Memory B cell (primary cell): ENCODE measurements around the gene TMEM266.
A peak's percentile ranks its signal among the peaks of the same experiment; 100 is the strongest.
"Not testable (repeated sequence)": the region's sequence is repeated elsewhere in the genome, so short reads cannot be mapped to it uniquely, and the experiment has no call there.

Source experiments
- ATAC-seq: fragments of 150-1000 bp; cut with Tn5 transposase; 2 replicates; pipeline ENCODE4 v1.10.0; 2021; ENCODE audit warnings: low read depth, mild to moderate bottlenecking, moderate library complexity
- DNase-seq, 2 donors: peaks; one replicate each; pipeline ENCODE4 v3.0.0; 2022; ENCODE audit warnings: low spot score in 2 of 2
- H3K27ac Mint-ChIP-seq: one replicate; pipeline ENCODE4 v1.8.0; 2022; ENCODE audit warnings: mild to moderate bottlenecking, moderate library complexity, mixed read lengths
- H3K27me3 Mint-ChIP-seq: one replicate; pipeline ENCODE4 v1.8.0; 2022; ENCODE audit warnings: mixed read lengths
- H3K36me3 Mint-ChIP-seq: one replicate; pipeline ENCODE4 v1.8.0; 2022; ENCODE audit warnings: mild to moderate bottlenecking, mixed read lengths
- H3K4me1 Mint-ChIP-seq: one replicate; pipeline ENCODE4 v1.8.0; 2022; ENCODE audit warnings: mixed read lengths
- H3K4me3 Mint-ChIP-seq: one replicate; pipeline ENCODE4 v1.8.0; 2022; ENCODE audit warnings: mild to moderate bottlenecking, moderate library complexity, mixed read lengths
- H3K9me3 Mint-ChIP-seq: one replicate; pipeline ENCODE4 v1.8.0; 2022; ENCODE audit warnings: mixed read lengths

The TMEM266 gene, protein sequence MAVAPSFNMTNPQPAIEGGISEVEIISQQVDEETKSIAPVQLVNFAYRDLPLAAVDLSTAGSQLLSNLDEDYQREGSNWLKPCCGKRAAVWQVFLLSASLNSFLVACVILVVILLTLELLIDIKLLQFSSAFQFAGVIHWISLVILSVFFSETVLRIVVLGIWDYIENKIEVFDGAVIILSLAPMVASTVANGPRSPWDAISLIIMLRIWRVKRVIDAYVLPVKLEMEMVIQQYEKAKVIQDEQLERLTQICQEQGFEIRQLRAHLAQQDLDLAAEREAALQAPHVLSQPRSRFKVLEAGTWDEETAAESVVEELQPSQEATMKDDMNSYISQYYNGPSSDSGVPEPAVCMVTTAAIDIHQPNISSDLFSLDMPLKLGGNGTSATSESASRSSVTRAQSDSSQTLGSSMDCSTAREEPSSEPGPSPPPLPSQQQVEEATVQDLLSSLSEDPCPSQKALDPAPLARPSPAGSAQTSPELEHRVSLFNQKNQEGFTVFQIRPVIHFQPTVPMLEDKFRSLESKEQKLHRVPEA

DNA sequence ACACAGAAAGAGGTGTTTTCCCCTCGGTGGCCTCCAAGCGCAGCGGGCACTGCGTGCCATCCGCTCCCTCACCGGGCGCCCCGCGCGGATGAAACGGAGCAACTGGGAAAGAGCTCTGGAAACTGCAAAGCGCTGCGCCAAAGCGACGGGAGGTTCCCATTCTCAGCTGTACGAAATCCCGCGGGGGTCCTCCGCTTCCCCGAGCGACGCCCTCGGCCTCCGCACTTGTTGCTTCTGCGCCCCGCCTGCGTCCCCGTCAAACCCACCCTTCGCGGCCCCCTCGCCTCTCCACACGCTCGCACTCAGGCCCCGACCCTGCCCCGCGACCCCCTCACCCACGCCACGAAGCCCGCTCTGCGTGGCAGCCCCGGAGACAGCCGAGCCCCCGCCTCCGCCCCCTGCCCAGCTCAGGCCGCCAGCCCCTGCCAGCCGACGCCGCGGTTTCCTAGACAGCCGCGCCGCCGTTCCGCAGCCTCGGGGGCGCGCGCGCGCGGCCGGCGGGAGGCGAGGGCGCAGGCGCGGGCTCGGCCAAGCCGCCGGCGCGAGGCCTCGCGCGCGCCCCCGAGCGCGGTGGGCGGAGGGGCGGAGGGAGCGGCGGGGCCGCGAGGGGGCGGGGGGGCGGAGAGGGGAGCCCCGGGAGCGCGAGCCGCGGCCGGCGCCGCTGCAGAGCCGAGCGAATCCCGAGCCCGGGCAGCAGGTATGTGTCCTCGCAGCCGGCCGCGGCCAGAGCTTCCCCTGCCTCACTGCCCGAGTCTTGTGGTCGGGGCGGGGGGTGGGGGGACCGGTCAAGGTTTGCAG lies at the start of gene TMEM266:
TSS of gene TMEM266 (plus strand) at position 666 of the 798 bp plus-strand sequence. CDS start 74,279 bp downstream, outside the sequence.
- Mint-ChIP-seq H3K4me1 (peaks cover 24% of the 10 kb centered on the region), H3K9me3 (no peaks in the 10 kb centered on the region), H3K27ac (peak within 1 kb of the TSS; percentile 43), H3K27me3 (peaks cover 1% of the 10 kb centered on the region), H3K4me3 (peak within 1 kb of the TSS; percentile 89), H3K36me3 (no peaks in the 10 kb centered on the region)
- ATAC-seq (peak; percentile 13), DNase-seq (peak; percentile 23 to 28)

DNA sequence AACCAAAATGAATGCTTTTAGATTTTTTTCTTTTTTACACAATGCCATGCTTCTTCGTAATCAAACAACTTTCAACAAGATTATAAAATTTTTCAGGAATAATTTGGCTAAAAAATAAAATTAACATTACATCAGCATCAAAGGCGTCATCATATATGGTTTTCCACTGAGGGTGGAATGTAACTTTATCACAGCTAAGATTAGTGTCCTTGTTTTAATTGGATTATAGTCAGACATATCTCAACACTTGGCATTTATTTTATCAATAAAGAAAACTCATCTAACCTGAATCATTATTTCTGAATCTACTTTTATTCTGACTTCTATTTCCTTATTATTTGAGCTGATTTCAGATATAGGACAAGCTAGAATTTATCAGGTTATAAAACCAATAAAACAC lies 49.2 kb upstream of the TMEM266 start:
- ATAC-seq (no peak), DNase-seq (no peak)
- Mint-ChIP-seq H3K4me3 (no peak overlapping the region), H3K36me3 (no peaks in the 10 kb centered on the region), H3K4me1 (peaks cover 3% of the 10 kb centered on the region), H3K27ac (no peak overlapping the region), H3K27me3 (peaks cover 9% of the 10 kb centered on the region), H3K9me3 (no peaks in the 10 kb centered on the region)

DNA sequence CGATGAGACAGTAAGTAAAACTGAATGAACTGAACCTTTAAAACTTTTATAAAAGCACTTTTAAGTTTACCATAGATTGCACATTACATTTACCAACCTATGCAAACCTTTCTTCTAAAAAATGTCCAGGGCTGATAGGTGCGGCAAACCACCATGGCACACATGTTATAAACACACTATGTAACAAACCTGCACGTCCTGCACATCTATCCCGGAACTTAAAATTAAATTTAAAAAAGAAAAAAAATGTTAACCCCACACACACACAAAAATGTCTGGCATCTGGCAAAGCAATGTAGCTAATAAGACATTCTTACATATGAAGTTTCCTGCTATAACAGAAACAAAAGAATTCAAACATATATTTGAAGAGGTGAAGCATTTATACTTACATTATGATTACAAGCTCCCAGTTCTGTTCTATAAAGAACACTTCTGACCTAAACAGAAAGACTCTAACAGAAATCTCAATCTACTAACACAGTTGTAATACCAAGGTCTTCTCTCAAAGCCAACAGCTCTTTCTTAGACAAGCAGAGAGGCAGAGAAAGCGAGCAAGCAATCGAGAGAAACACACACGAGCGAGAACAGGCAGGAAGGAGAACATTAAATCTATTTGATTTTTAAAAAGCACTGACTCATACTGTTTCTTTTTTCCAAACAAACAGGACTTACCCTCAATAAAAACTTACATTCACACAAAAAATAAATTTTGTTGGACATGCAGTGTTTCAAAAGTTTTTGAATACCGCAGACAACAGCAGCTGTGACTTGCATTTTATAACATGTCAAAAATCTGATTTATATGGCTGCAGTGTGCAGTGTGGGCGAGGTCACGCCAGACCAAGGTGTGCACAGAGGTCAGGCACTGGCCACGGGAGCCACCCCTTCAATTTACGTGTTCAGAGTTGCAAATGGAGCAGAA lies 47.9 kb upstream of the TMEM266 start, which contains the start of gene NRG4:
TSS of gene NRG4 (minus strand) at position 798 of the 925 bp plus-strand sequence. CDS start 1,194 bp downstream, outside the sequence.
- H3K27ac Mint-ChIP-seq: no peak within 1 kb of the TSS
- peaks cover 3% of the 10 kb centered on the region for H3K4me1 Mint-ChIP-seq
- peaks cover 15% of the 10 kb centered on the region for H3K27me3 Mint-ChIP-seq
- DNase-seq: no peak
- no peak for ATAC-seq
- peaks cover 6% of the 10 kb centered on the region for H3K9me3 Mint-ChIP-seq
- no peaks in the 10 kb centered on the region for H3K36me3 Mint-ChIP-seq
- peak within 1 kb of the TSS; percentile 52 for H3K4me3 Mint-ChIP-seq

DNA sequence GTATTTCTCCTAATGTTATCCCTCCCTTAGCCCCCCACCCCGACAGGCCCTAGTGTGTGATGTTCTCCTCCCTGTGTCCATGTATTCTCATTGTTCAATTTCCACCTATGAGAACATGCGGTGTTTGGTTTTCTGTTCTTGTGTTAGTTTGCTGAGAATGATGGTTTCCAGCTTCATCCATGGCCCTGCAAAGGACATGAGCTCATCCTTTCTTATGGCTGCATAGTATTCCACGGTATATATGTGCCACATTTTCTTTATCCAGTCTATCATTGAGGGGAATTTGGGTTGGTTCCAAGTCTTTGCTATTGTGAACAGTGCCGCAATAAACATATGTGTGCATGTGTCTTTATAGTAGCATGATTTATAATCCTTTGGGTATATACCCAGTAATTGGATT lies 46.3 kb upstream of the TMEM266 start:
- not testable (repeated sequence) for DNase-seq, ATAC-seq, H3K36me3 Mint-ChIP-seq, H3K9me3 Mint-ChIP-seq, H3K27ac Mint-ChIP-seq, H3K4me1 Mint-ChIP-seq, H3K4me3 Mint-ChIP-seq
- peaks cover 19% of the 10 kb centered on the region for H3K27me3 Mint-ChIP-seq

DNA sequence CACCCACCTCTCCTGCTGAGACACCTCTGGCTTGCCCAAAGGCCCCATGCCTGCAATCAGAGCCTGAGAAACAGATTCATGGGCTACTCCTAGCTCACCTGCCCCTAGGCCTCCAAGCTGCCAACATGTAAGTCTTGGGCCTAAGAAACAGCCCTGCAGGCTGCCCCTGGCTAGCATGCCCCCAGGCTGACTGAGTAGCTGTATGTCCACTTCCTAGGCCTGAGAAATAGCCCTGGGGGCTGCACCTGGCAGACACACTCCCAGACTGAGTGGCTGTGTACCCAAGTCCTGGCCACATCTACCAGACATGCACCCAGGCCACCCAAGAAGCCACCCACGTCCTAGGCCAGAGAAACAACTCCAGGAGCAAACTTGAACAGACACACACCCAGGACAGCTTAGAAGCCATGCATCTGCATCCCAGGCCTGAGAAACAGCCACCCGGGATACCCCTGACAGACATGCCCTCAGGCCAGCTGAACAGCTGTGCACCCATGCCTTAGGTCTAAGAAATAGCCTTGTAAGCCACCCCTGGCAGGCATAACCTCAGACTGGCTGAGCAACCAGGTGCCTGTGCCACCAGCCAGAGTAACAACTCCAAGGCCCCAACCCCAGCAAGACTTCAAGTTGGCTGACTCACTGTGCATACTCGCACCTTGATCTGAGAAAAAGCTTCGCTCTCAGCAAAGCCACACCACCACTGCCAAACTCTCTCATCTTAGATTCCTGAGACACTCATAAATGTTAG lies 35.6 kb upstream of the TMEM266 start:
- H3K4me3 Mint-ChIP-seq: no peak overlapping the region
- peaks cover 14% of the 10 kb centered on the region for H3K27me3 Mint-ChIP-seq
- no peaks in the 10 kb centered on the region for H3K4me1 Mint-ChIP-seq
- H3K27ac Mint-ChIP-seq: no peak overlapping the region
- no peak for ATAC-seq
- DNase-seq: no peak
- H3K36me3 Mint-ChIP-seq: peaks cover 10% of the 10 kb centered on the region
- H3K9me3 Mint-ChIP-seq: peaks cover 20% of the 10 kb centered on the region

DNA sequence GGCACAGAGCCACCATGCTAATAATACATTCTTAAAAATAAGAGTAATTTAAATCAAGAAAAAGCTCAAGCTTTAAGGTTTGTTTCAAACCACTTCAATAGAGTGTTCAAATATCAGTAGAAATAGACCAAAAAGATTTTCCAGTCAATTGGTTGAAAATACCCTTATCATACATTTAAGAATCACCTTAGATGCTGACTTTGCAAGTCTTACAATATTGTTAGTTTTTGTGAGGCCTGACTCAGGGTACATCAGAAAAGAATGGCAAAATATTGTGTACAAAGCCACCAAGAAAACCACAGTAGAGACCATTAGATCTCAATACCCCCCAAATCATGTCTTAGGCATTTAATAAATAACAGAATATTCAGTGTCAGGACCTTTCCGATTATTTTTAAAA lies 27.7 kb upstream of the TMEM266 start:
- ATAC-seq (no peak), DNase-seq (no peak)
- Mint-ChIP-seq H3K9me3 (peaks cover 10% of the 10 kb centered on the region), H3K4me3 (no peak overlapping the region), H3K36me3 (peaks cover 6% of the 10 kb centered on the region), H3K4me1 (no peaks in the 10 kb centered on the region), H3K27ac (no peak overlapping the region), H3K27me3 (peaks cover 2% of the 10 kb centered on the region)

DNA sequence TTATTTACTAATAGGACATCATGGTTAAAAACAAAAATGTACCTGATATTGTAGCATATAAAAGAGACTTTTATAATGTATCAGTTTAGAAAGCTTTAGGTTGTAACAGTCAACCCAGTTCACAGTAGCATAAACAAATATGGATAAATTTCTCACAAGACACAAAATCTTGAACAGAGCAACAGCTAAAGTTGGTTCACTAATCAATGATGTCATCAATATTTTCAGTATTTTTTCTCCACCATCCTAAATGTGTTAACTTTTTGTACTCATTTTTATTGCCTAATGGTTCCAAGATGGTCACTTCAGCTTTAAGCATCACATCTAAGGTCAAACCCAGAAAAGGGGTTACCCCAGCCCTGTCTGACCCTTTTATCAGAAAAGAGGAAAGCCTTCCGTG lies 26.3 kb upstream of the TMEM266 start:
- peaks cover 2% of the 10 kb centered on the region for H3K27me3 Mint-ChIP-seq

DNA sequence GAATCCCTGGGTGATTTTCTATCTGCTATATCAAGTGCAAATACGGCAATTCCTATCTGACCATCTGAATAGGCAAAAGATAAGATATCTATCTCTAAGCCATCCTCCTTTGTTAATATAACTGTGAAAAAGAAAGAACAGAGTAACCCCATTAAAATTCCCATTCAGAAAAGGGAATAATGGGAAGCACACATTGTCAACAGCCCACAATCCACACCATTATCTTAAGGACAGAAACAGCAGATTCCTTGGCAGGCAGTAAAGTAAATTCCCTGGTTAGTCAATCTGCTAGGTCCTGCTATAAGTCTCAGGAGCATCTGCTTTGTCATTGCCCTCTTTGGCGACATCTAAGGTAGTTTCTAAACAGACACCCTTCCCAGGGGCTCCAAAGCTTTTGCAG lies 25.7 kb upstream of the TMEM266 start:
- Mint-ChIP-seq H3K4me3 (no peak overlapping the region), H3K4me1 (no peaks in the 10 kb centered on the region), H3K36me3 (peaks cover 2% of the 10 kb centered on the region), H3K9me3 (no peaks in the 10 kb centered on the region), H3K27me3 (peaks cover 2% of the 10 kb centered on the region), H3K27ac (no peak overlapping the region)
- no peak for ATAC-seq
- DNase-seq: no peak

More for the DNA sequence above, 26.3 kb upstream of the TMEM266 start:
- DNase-seq (no peak), ATAC-seq (no peak)
- Mint-ChIP-seq H3K4me1 (no peaks in the 10 kb centered on the region), H3K36me3 (peaks cover 2% of the 10 kb centered on the region), H3K4me3 (no peak overlapping the region), H3K27ac (no peak overlapping the region), H3K9me3 (peaks cover 2% of the 10 kb centered on the region)

DNA sequence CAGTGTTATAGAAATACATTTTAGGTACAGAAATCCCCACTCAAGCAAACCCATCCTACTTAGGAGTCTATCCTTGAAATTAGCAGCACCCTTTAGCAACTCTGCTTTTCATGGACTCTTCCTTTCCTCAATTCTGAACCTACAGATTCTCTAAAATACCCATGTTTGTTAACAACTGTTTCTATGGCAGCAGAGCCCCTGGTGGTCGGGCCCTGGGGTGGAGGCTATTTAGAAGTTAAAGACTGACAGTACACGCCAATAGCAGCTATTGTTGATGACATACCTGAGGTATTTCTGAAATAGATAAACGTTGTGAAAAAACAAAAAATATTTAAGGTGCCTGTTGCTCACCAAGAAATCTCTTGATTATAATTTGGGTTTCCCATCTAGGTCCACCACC lies 24.2 kb upstream of the TMEM266 start:
- Mint-ChIP-seq H3K36me3 (no peaks in the 10 kb centered on the region), H3K27me3 (peaks cover 2% of the 10 kb centered on the region), H3K4me1 (no peaks in the 10 kb centered on the region), H3K9me3 (peaks cover 5% of the 10 kb centered on the region), H3K27ac (no peak overlapping the region), H3K4me3 (no peak overlapping the region)
- DNase-seq (no peak), ATAC-seq (no peak)

DNA sequence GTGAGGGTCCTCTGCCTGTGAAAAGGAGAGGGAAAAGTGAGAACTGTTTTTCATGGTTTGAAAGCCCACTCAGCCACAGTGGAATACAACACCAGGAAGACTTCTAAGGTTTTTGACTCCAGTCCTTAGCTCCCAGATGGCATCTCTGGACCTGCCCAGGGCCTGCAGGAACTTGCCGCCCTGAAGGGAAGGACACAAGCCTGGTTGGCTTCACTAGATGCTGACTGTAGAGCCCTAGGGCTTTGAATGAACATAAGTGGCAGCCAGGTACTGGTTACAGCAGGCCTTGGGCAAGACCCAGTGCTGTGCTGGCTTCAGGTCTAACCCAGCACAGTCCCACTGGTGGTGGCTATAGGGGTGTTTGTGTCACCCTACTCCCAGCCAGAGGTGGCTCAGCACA lies 21.3 kb upstream of the TMEM266 start:
- Mint-ChIP-seq H3K9me3 (peaks cover 15% of the 10 kb centered on the region), H3K4me3 (no peak overlapping the region), H3K36me3 (peaks cover 2% of the 10 kb centered on the region), H3K27me3 (peaks cover 2% of the 10 kb centered on the region), H3K4me1 (no peaks in the 10 kb centered on the region), H3K27ac (no peak overlapping the region)
- DNase-seq (no peak), ATAC-seq (no peak)

DNA sequence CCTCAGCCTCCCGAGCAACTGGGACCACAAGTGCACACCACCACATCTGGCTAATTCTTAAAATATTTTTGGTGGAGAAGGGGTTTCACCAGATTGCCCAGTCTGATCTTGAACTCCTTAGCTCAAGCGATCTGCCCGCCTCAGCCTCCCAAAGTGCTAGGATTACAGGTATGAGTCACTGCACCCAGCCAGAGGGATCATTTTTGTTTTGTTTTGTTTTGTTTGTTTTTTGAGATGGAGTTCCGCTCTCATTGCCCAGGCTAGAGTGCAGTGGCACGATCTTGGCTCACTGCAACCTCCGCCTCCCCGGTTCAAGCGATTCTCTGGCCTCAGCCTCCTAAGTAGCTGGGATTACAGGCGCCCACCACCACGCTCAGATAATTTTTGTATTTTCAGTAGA lies 5.6 kb upstream of the TMEM266 start:
- not testable (repeated sequence) for H3K9me3 Mint-ChIP-seq, H3K27me3 Mint-ChIP-seq, DNase-seq, H3K4me3 Mint-ChIP-seq, H3K36me3 Mint-ChIP-seq, ATAC-seq, H3K27ac Mint-ChIP-seq
- H3K4me1 Mint-ChIP-seq: peaks cover 16% of the 10 kb centered on the region

DNA sequence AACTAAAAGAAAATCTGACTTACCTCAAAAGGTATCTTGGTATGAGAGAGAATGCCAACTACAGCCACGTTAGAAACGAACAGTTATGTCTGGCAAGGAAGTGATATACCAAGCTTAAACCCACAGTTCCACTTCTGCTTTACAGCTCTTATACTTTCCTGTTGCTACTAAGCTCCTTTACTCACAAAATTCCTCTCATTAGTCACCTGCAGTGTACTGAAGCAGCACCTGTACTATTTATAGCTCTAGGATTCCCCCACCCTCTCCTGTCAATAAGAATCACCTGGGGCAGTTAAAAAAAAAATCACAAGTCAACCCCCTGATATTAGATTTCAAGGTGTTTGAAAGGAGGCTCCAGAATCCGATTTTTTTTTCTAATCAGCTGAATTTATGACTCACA lies 2.9 kb upstream of the TMEM266 start:
- peak; percentile 86 for ATAC-seq
- Mint-ChIP-seq H3K27me3 (peaks cover 1% of the 10 kb centered on the region), H3K36me3 (no peaks in the 10 kb centered on the region), H3K4me3 (peak overlapping the region; percentile 56), H3K27ac (peak overlapping the region; percentile 67), H3K4me1 (peaks cover 24% of the 10 kb centered on the region), H3K9me3 (no peaks in the 10 kb centered on the region)
- DNase-seq: peak; percentile 17 to 45
